IMR-90 (cell line): ENCODE data around the gene HOXC12. TPM values are rescaled to one million over a fixed set of nuclear protein-coding genes. Genes with fewer than 3 reads are reported as not detected.
A peak's percentile ranks its signal among the peaks of the same experiment; 100 is the strongest.

Source experiments
- ATAC-seq: fragments of 200-7000 bp; cut with Tn5 transposase; 2 replicates; pipeline ENCODE4 v1.9.1; 2020; ENCODE audit warnings: low read depth, mild to moderate bottlenecking, moderate library complexity
- BruUV-seq: library from RNA; stranded (reverse); fragments of 400-500 nt; replicated peaks from 2 replicates; lab custom pipeline; 2021; lab: Mats Ljungman, UMichigan
- CTCF ChIA-PET: fragments of 300-600 bp; formaldehyde crosslinking; extraction: SDS; loops from one replicate; lab custom pipeline; 2021; ENCODE audit warnings: antibody characterized with exemption; lab: Yijun Ruan, JAX
- POLR2A ChIA-PET: fragments of 300-600 bp; sonication (Branson Sonifier 250); formaldehyde crosslinking; loops from one replicate; lab custom pipeline; 2022; ENCODE audit warnings: antibody characterized with exemption; ENCODE audit not compliant: unreplicated experiment; lab: Charles Lee
- DNase-seq: peaks from one replicate; pipeline ENCODE4 v3.0.0; 2013
- H2AFZ ChIP-seq: replicated peaks from 2 replicates; pipeline ENCODE3; 2013; ENCODE audit warnings: low read length, mild to moderate bottlenecking; ENCODE audit not compliant: poor library complexity
- H2AK5ac ChIP-seq: 2 replicates; pipeline ENCODE4 v1.6.1; 2013; ENCODE audit warnings: low read depth, low read length, inconsistent platforms
- H2AK9ac ChIP-seq: replicated peaks from 2 replicates; pipeline ENCODE3; 2013; ENCODE audit warnings: mild to moderate bottlenecking, low read depth, low read length, moderate library complexity; ENCODE audit not compliant: poor library complexity
- H2BK120ac ChIP-seq: 2 replicates; pipeline ENCODE4 v1.6.1; 2013; ENCODE audit warnings: low read depth, low read length, inconsistent platforms
- H2BK15ac ChIP-seq: 3 replicates; pipeline ENCODE4 v1.6.1; 2013; ENCODE audit warnings: low read depth, low read length, inconsistent platforms
- H2BK20ac ChIP-seq: 2 replicates; pipeline ENCODE4 v1.6.1; 2013; ENCODE audit warnings: low read depth, mild to moderate bottlenecking, inconsistent platforms, low read length, moderate library complexity
- H2BK5ac ChIP-seq: 2 replicates; pipeline ENCODE4 v1.6.1; 2013; ENCODE audit warnings: mild to moderate bottlenecking, low read depth, low read length, inconsistent platforms; ENCODE audit not compliant: poor library complexity, severe bottlenecking
- H3K14ac ChIP-seq: replicated peaks from 2 replicates; pipeline ENCODE4 v1.6.1; 2013; ENCODE audit warnings: low read depth, low read length, inconsistent platforms
- H3K18ac ChIP-seq: 2 replicates; pipeline ENCODE4 v1.6.1; 2013; ENCODE audit warnings: low read depth, low read length, control low read depth
- H3K23ac ChIP-seq: 2 replicates; pipeline ENCODE4 v1.6.1; 2013; ENCODE audit warnings: low read depth, low read length, inconsistent platforms
- H3K27ac ChIP-seq: 2 replicates; pipeline ENCODE4 v1.5.1; 2013; ENCODE audit warnings: mild to moderate bottlenecking, control low read depth, low read length; ENCODE audit not compliant: insufficient read depth
- H3K27me3 ChIP-seq: 2 replicates; pipeline ENCODE4 v1.6.1; 2013; ENCODE audit warnings: low read length; ENCODE audit not compliant: control insufficient read depth, insufficient read depth
- H3K36me3 ChIP-seq: 2 replicates; pipeline ENCODE4 v1.6.1; 2013; ENCODE audit warnings: low read length, mixed read lengths; ENCODE audit not compliant: control insufficient read depth, insufficient read depth
- H3K4ac ChIP-seq: 2 replicates; pipeline ENCODE4 v1.6.1; 2013; ENCODE audit warnings: low read depth, low read length, inconsistent platforms
- H3K4me1 ChIP-seq: 2 replicates; pipeline ENCODE4 v1.6.1; 2013; ENCODE audit warnings: low read length, mixed read lengths; ENCODE audit not compliant: control insufficient read depth, insufficient read depth
- H3K4me2 ChIP-seq: 2 replicates; pipeline ENCODE4 v1.6.1; 2013; ENCODE audit warnings: low read depth, mild to moderate bottlenecking, control low read depth, low read length, moderate library complexity
- H3K4me3 ChIP-seq: 2 replicates; pipeline ENCODE4 v1.5.1; 2013; ENCODE audit warnings: low read depth, mild to moderate bottlenecking, control low read depth, low read length, moderate library complexity; ENCODE audit not compliant: insufficient read depth
- H3K56ac ChIP-seq: 2 replicates; pipeline ENCODE4 v1.6.1; 2013; ENCODE audit warnings: low read length, inconsistent platforms; ENCODE audit not compliant: insufficient read depth; ENCODE audit errors: extremely low read depth
- H3K79me1 ChIP-seq, 2 experiments: 2 replicates each; pipeline ENCODE4 v1.6.1; 2013; ENCODE audit warnings: low read length in 2 of 2, inconsistent platforms in 1 of 2, low read depth in 1 of 2
- H3K9ac ChIP-seq: 2 replicates; pipeline ENCODE4 v1.6.1; 2013; ENCODE audit warnings: low read depth, low read length, control low read depth
- H3K9me1 ChIP-seq: 2 replicates; pipeline ENCODE4 v1.6.1; 2013; ENCODE audit warnings: low read length, inconsistent platforms; ENCODE audit not compliant: insufficient read depth
- H3K9me3 ChIP-seq: 2 replicates; pipeline ENCODE4 v1.6.1; 2013; ENCODE audit warnings: low read length; ENCODE audit not compliant: control insufficient read depth, insufficient read depth
- H4K20me1 ChIP-seq: 2 replicates; pipeline ENCODE4 v1.6.1; 2013; ENCODE audit warnings: low read length, inconsistent platforms; ENCODE audit not compliant: insufficient read depth
- H4K5ac ChIP-seq: 2 replicates; pipeline ENCODE4 v1.6.1; 2013; ENCODE audit warnings: mild to moderate bottlenecking, low read depth, low read length, control low read depth
- H4K8ac ChIP-seq, 2 experiments: 2 replicates each; pipeline ENCODE4 v1.6.1; 2013; ENCODE audit warnings: low read depth in 2 of 2, low read length in 2 of 2, control low read depth in 1 of 2, inconsistent platforms in 1 of 2
- H4K91ac ChIP-seq: 2 replicates; pipeline ENCODE4 v1.6.1; 2013; ENCODE audit warnings: low read depth, low read length, inconsistent platforms; ENCODE audit not compliant: insufficient read depth
- MAZ ChIP-seq: IDR thresholded peaks from 2 replicates; pipeline ENCODE4 v1.6.1; 2012; ENCODE audit warnings: low read depth, mild to moderate bottlenecking, low read length, improper control_type of control experiment, moderate library complexity, borderline replicate concordance
- WGBS, 2 experiments: methylation state at CpG; one replicate each; pipeline versions ENCODE4 v1.1.5 to v1.1.7; 2013; ENCODE audit warnings: missing lambda C conversion rate in 2 of 2; ENCODE audit not compliant: insufficient read length in 1 of 2; ENCODE audit errors: extremely low coverage in 2 of 2; 5-methylcytosine and 5-hydroxymethylcytosine counted together
- dilution Hi-C: fragments of 300-500 bp; cut with HindIII; formaldehyde crosslinking; loops from one replicate; pipeline ENCODE4 v1.14.3; 2018; ENCODE audit warnings: low sequenced_read_pairs; ENCODE audit not compliant: unreplicated experiment
- in situ Hi-C: fragments of 300-500 bp; cut with MboI; formaldehyde crosslinking; loops from 3 replicates; pipeline ENCODE4 v1.14.3; 2019; ENCODE audit warnings: low sequenced_read_pairs, inconsistent platforms, mixed read lengths
- intact Hi-C: fragments of 100-400 bp; cut with micrococcal nuclease; formaldehyde crosslinking; loops from 2 replicates; pipeline ENCODE4 v1.10.0; 2022
- polyA plus RNA-seq, 3 experiments: library from polyadenylated mRNA; depleted of rRNA; stranded (reverse); fragments of >200 nt; gene quantifications; 2 replicates each; pipeline ENCODE4 v1.2.3, GENCODE V29; 2012; ENCODE audit warnings: low replicate concordance in 1 of 3
- total RNA-seq: library from RNA; depleted of rRNA; stranded (reverse); fragments of >200 nt; gene quantifications from 2 replicates; pipeline ENCODE4 v1.2.3, GENCODE V29; 2012
- TF ChIP-seq, protein P1 (sequence below): fragments of 150-350 bp; IDR thresholded peaks from 2 replicates; pipeline ENCODE4 v1.6.1; 2017; ENCODE audit warnings: mild to moderate bottlenecking, antibody characterized with exemption, low read length, low read depth

Gene HOXC12
- total and polyA plus RNA-seq, 2 of the 4 experiments (the other 2 are of a cell fraction), result not detected

DNA sequence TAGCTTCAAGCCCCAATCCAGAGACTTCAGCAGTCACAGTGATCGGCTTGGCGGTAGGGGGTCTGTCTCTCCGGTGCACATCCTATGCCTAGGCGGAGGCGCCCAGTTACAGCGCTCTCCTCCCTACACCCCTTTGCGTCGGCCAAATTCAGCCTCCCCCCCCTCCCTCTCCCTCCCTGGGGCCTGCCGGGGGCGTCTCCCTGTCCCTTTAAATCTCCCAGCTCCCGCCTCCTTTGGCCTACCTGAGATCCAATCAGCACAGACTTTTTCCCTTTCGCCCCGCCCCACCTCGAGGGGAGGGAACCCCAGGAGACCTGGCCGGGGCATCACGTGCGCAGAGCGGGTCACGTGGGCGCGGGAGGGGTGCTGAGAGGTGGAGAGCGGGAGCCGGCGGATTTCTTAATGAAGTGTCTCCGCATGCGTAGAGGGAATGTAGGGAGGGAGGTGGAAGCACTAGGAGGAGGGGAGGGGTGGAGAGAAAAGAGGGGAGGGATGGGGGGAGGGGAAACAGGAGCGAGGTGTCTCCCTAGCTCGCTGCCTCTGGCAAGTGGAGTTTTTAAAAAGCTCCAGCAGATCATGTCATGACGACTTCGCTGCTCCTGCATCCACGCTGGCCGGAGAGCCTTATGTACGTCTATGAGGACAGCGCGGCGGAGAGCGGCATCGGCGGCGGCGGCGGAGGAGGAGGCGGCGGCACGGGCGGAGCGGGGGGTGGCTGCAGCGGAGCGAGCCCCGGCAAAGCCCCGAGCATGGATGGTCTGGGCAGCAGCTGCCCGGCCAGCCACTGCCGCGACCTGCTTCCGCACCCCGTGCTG is 16.2 kb upstream of the HOXC12 start, which contains the start of gene HOXC13:
HOXC13 (plus strand) TSS at position 506 of the 815 bp plus-strand sequence; CDS start at position 582, 76 bp downstream.
- ChIA-PET POLR2A (no interaction called here), CTCF (no interaction called here)
- H4K91ac ChIP-seq, result no peak within 1 kb of the TSS
- no peak within 1 kb of the TSS for H3K4ac ChIP-seq
- H2BK15ac ChIP-seq, result no peak within 1 kb of the TSS
- no peak within 1 kb of the TSS for H2BK20ac ChIP-seq
- intact Hi-C loops, result no loop called here
- H3K79me1 ChIP-seq, result no peaks in the 10 kb centered on the region
- no peaks in the 10 kb centered on the region for H4K20me1 ChIP-seq
- no peak within 1 kb of the TSS for H4K8ac ChIP-seq
- no peak within 1 kb of the TSS for H3K4me2 ChIP-seq
- H2AFZ ChIP-seq, result peak within 1 kb of the TSS; percentile 43
- no peak for DNase-seq
- BruUV-seq, result no TSS peak
- peaks cover 87% of the 10 kb centered on the region for H3K27me3 ChIP-seq
- peaks cover 9% of the 10 kb centered on the region for H3K9me3 ChIP-seq
- in situ Hi-C loops, result no loop called here
- H2AK9ac ChIP-seq, result no peak within 1 kb of the TSS
- H2BK5ac ChIP-seq, result no peak within 1 kb of the TSS
- no peak within 1 kb of the TSS for H3K9ac ChIP-seq
- no peak within 1 kb of the TSS for H3K23ac ChIP-seq
- H3K56ac ChIP-seq, result no peak within 1 kb of the TSS
- no peak within 1 kb of the TSS for H3K14ac ChIP-seq
- H4K5ac ChIP-seq, result no peak within 1 kb of the TSS
- dilution Hi-C loops, result no loop called here
- no peaks in the 10 kb centered on the region for H3K9me1 ChIP-seq
- no peak within 1 kb of the TSS for H3K27ac ChIP-seq
- no peak within 1 kb of the TSS for H2BK120ac ChIP-seq
- no peak within 1 kb of the TSS for H3K4me3 ChIP-seq
- no peak for ATAC-seq
- 1% methylated on average over 25 of the region's 56 CpGs; no CpG with 5 or more reads in 1 of the 2 experiments for WGBS, 2 experiments
- H3K18ac ChIP-seq, result no peak within 1 kb of the TSS
- no peaks in the 10 kb centered on the region for H3K4me1 ChIP-seq
- H2AK5ac ChIP-seq, result no peak within 1 kb of the TSS
- no peaks in the 10 kb centered on the region for H3K36me3 ChIP-seq
- TF ChIP-seq MAZ, result no peak
- TF ChIP-seq, protein P1, sequence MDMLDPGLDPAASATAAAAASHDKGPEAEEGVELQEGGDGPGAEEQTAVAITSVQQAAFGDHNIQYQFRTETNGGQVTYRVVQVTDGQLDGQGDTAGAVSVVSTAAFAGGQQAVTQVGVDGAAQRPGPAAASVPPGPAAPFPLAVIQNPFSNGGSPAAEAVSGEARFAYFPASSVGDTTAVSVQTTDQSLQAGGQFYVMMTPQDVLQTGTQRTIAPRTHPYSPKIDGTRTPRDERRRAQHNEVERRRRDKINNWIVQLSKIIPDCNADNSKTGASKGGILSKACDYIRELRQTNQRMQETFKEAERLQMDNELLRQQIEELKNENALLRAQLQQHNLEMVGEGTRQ, result peak; percentile 78
